GM21737 (cell line): ENCODE data around the gene CBLB.

Experiments used
- ATAC-seq: cut with Tn5 transposase; IDR thresholded peaks from one replicate; pipeline ENCODE4 v1.9.1; 2021; ENCODE audit warnings: mild to moderate bottlenecking, moderate library complexity; ENCODE audit not compliant: unreplicated experiment

The CBLB gene

DNA sequence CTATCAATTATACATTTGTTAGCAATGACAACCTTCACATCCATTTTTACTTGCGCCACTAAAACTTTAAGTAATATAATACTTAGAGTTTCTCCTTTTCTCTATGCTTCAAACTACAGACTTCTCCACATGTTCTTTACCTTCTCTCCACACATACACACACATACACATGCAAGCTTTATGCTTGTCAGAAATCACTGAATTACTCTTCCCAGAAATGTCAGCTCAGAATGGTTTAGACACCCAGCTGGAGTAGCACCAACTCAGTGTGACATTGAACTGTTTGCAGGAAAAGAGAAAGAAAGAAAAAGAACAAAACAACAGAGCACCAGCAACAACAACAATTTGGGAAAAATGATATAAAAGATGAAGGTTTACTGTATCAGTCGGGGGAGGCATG lies 20.9 kb downstream of the CBLB start:
- no peak for ATAC-seq

- no peak for ATAC-seq
These were observed 21.4 kb downstream of the CBLB start for GRCh38 chr3:105847452-105847851.

DNA sequence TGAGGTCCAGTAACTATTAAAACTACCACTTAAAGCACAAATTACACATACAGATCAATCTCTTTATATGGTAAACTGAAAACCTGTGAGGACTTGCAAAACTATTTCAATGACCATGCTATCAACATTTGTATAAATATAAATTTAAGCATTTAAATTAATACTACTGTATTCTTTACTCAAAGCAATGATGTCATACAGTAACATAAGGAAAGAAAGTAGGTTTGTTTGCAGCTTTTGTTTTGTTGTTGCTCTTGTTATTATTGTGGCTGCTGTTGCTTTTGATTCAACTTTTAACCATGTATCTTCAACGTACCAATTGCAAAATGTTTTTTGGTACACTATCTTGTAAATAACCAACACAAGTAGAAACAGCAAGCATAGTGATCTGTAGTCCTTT lies 22.0 kb downstream of the CBLB start:
- ATAC-seq, result no peak

GRCh38 chr3:105845488-105845887 lies 23.3 kb downstream of the CBLB start:
- ATAC-seq, result no peak

- ATAC-seq, result no peak
These were observed 24.1 kb downstream of the CBLB start for GRCh38 chr3:105844704-105845103.

GRCh38 chr3:105843994-105844393 lies 24.8 kb downstream of the CBLB start:
- ATAC-seq, result no peak

DNA sequence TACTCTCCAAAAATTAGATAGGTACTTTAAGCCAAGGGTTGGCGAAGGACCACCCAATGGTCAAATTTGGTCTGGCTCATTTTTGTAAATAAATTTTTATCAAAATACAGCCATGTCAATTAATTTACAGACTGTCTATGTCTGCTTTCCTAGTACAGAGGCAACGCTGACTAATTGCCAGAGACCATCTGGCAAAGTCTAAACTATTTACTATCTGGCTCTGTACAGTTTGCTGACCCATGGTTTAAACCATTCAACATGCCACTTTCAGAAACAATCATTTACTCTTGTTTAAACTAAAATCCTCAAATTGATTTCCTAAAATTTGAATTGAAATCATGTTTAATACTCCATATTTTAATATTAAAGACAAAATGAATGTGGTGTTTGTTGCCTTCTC lies 25.9 kb downstream of the CBLB start:
- ATAC-seq, result no peak

GRCh38 chr3:105842449-105842848 lies 26.4 kb downstream of the CBLB start:
- no peak for ATAC-seq

- no peak for ATAC-seq
These were observed 30.9 kb downstream of the CBLB start for GRCh38 chr3:105837947-105838346.

GRCh38 chr3:105837143-105837740 lies 31.6 kb downstream of the CBLB start:
- peak; percentile 90 for ATAC-seq

GRCh38 chr3:105836533-105836932 lies 32.3 kb downstream of the CBLB start:
- peak; percentile 46 for ATAC-seq

GRCh38 chr3:105835606-105836005 lies 33.2 kb downstream of the CBLB start:
- no peak for ATAC-seq

- ATAC-seq, result no peak
These were observed 34.0 kb downstream of the CBLB start for GRCh38 chr3:105834768-105835167.

GRCh38 chr3:105832644-105833043 lies 36.2 kb downstream of the CBLB start:
- no peak for ATAC-seq

GRCh38 chr3:105830836-105831235 lies 38.0 kb downstream of the CBLB start:
- ATAC-seq, result no peak

- no peak for ATAC-seq
These were observed 38.8 kb downstream of the CBLB start for GRCh38 chr3:105829871-105830622.

- no peak for ATAC-seq
These were observed 39.6 kb downstream of the CBLB start for GRCh38 chr3:105829229-105829628.

- peak; percentile 41 for ATAC-seq
These were observed 40.1 kb downstream of the CBLB start for GRCh38 chr3:105828703-105829102.

DNA sequence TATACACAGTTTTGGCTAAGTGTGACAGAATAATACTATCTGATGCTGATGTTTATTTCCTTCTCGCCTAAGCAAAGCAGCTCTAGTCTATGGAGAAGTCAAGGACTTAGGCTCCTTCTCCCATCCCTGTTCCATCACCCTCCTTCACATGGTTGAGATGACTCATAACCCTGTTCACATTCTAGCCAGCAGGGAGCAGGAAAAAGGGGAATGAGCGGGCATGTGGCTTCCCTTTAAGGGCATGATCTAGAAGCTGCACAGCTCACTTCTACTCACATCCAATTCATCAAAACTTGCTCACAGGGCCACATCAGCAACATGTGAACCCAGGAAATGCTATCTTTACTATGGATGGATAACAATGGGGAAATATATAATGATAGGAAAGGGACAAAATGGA lies 40.9 kb downstream of the CBLB start:
- ATAC-seq, result no peak

DNA sequence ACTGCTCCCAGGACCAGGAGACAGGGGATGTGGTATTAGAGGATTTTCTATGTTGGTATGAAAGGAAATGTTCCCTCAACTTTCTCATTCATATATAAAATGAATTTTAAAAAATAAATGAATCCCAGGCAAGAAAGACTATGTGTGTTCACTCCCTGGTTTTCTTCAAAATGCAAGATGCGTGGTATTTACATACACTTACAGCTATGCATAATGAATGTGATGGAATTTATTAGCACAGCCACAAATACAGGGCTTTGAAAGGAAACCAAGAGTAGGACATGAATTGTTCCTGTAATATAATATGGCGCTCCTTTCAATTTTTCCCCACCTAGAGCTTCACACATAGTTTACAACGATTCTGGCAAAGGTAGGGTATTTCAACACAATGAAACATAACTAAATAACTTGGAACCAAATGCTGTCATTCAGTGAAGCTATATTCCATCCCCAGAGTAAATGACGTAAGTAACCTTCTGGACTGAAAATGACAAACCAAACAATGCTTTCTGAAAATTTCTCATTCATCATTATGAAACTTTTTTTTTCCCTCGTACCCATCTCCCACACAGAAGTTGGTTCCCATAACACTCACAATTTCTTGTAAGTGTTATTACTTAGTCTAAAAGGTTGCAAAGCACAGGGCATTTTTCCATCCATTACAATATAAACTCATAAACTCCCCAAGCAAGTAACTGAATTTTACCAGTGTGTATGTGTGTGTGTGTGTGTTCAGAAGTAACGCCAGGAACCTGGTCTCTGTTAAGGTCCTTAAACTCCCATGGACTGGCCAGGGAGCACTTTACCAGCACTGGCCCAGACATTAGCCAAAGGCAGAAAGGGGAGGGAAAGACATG lies 41.8 kb downstream of the CBLB start:
- no peak for ATAC-seq

DNA sequence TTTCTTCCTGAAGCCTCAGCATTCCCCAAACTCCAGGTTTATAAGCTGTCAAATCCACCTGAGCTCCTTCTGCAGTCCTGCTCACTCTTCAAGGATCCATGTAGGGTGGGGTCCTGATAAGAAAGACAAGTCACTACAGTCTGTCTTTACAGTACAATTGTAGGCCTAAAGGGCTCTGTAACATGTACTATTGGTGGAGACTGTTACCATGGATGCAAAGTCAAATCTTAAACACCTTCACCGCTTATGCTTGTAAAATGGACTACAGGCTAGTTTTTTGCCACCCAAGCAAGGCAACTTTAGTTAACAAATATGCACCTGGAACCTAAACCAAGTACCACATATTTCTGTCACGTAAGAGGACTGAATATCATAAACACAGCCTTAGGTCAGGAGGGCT lies 44.7 kb downstream of the CBLB start:
- ATAC-seq, result no peak
